ENCODE data around the gene SDK1.

The SDK1 gene

DNA sequence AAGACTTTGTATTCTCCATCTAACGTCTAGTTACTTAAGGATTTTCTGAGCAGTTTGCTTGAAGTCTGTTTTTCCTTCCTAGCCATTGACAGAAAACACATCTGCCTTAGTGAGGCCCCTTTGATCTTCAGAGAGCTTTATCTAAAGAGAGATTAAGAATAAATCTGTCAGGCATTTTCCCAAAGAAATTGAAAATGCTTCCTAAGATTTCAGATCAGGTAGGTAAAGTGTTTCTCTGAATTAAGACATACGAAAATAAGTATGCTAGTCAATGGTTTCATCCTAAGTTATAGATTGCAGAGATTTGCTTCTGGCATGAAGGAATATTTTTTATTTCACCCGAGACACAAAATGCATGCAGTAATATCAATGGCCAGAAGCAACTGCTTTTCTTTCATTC, 168.6 kb downstream of the SDK1 start:
- no peak for DNase-seq

DNA sequence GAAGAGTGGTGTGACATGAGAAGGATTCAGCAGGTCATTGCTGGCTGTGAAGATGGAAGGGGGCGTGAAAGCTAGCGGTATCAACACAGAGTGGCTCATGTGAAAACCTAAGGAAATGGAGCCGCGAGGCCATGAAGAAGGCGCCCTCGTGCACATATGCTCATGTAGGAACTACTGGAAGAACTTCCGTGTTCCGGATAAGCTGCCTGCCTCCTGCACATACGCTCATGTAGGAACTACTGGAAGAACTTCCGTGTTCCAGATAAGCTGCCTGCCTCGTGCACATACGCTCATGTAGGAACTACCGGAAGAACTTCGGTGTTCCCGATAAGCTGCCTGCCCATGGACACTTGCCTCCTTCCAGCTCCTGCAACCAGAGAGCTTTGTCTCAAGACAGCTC, 179.1 kb downstream of the SDK1 start:
- DNase-seq = no peak

DNA sequence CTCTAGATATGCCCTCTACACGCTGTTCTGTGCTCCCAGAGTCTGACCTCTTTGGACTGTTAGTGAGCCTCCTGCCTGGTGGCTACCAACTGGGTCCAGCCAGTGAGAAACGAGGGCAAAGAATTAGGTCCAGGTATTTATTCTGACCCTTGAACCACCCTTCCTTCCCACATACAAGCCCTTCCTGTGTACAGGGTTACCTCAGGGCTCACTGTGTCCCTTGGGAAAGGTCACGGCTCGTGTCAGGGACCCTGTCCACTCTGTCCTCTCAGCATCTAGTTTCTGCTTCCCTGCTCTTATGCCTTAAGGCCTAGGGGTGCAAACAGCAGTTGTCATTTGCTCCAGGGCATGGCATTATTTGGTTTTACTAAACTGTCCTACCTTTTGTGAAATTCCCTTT, 180.4 kb downstream of the SDK1 start:
- DNase-seq = no peak

DNA sequence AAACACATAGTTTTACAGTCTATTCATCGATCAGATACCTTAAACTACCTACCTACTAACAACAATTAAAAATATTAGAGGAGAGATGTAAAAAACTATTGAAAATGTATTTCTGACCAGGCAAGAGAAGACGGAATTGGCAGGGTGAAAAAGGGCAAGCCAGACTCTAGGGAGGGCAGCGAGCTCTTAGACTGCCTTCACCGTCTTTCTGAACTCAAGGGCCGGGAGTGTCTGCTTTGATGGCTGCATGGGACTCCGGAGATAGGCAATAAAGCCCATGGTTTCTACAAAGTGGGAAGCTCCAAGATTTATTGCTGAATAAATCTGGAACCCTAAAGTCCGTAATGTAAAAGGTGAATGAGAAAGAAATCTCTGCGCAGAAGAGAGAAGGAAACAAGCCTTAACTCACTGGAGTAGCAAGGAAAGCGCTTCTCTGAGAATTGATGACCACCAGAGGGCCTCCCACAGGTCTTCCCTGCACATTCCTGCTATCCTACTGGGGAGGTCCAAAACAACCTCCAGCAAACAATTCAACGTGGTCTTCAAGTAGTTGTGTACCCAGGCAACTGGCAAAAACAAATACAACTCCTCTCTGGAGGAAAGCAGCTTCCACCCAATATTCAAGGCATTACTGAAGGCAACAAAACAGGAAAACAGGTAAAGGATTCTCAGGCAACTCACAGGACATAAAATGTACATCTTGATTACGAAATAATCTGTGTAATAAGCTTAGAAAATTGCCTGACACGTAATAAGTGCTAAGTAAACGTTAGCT, 181.3 kb downstream of the SDK1 start:
- peak; percentile 45 for DNase-seq

DNA sequence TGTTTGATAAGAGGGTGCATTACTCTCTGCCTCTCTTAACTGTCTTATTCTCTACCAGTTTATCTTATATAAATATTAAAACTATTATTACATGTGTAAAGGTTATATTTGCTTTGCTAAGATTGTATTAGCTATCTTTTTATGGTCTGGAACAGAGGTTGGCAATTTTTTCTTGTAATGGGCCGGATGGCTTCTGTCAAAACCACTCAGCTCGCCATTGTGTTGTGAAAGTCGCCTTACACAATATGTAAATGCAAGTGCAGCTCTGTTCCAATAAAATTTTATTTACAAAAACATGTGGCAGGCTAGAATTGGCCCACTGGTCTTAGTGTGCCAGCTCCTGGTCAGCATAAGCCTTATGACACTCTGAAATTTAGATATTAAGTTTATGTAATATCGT, 185.8 kb downstream of the SDK1 start:
- DNase-seq = no peak

DNA sequence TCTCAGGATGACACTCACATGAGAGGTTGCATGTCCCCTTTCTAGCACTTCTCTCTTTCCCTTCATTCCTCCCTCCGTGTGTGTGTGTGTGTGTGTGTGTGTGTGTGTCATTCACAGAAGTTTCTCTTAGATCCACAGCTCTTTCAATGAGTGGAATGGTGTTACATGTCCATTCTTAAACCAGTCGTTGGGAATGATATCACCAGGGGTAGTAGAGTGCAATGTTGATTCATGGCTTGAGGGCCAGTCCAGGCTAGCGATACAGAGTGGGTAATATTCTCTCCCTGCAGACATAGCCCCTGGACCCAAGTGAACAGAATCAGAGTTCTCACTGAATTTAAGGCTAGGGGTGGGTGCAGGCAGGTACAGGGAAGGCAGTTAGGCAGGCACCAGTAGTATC, 187.8 kb downstream of the SDK1 start:
- no peak for DNase-seq

DNA sequence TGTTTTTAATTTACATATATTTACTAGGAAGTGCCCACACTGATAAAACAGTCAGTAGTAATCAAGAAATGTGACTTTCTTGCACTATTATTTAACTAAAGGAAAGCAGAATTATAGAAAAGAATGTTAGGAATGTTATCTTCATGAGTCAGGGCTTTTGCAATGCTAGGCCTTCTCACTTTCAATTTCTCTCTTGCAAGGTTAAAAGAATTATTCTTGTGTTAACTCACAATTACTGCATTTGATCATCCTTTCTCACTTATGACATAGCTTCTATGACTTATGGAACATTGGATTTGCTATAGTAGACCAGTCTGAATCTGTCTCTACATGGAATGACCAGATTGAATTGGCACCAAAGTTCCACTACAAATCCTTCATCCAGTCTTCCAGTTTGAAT, 192.4 kb downstream of the SDK1 start:
- no peak for DNase-seq

DNA sequence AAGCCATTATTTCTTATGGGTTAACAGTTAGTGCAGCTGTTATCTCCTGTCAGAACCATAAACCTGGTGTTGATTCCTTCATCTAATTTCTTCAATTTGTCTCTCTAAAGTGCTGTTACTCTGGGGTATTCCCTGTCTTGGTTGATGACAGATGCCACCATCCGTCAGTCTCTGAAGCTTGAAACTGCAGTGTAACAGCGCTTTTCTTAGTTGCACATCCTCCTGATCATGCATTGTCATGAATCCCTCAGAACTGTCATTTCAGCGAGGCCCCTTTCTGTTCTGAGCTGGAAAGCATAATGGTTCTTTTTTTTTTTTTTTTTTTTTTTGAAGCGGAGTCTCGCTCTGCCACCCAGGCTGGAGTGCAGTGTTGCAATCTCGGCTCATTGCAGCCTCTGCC, 193.9 kb downstream of the SDK1 start:
- DNase-seq = no peak

DNA sequence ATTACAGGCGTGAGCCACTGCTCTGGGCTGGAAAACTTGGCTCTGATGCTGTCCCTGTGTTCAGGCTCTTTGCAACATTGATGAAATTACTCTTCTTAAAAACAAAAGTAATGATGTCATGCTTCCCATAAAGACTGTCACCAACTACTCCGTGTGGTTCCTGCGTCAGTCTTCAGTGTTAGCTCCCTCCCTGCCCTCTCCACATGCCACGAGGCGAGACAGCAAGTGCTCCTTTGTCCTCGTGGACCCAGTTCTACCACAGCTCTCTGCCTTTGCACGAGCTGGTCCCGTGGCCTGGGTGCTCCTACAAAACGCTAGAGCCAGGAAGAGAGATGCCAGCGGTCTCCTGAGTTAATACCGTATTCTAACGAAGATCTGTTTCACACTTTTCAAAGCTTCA, 194.5 kb downstream of the SDK1 start:
- DNase-seq = no peak

DNA sequence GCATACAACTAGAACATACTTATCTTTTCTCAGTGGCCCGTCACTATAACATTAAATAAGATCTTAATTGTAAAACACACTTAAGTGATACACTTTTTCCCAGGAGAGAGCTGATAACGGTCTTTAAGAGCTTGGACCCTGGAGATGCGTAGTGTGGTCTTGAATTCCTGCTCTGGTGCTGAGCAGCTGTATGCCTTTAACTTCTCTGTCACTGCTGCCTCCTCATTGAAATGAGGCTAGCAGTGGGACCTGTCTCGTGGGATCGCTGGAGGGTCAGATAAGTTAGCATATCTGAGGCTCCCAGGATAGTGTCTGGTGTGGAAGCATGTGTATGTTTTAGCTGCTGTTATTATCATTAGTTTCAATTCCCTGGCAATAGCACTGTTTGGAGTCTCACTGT, 194.9 kb downstream of the SDK1 start:
- no peak for DNase-seq

DNA sequence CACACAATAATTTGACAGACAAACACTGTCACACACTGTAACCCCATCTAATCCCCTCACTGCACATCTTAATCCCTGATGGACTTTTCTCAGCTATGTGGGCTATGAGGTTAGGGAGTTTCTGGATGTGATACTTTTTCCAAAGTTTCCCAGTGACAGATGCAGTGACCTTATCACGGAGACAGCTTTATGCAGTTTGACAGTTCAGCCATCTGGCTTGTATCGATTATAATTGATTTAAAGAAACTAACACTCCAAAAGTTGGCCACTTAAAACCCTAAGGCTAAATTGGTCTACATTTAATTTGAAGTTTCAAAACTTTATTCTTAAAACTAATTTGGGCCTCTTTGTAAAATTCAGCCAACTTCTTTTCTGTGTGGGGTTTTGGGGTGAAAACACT, 196.7 kb downstream of the SDK1 start:
- DNase-seq = peak; percentile 43

DNA sequence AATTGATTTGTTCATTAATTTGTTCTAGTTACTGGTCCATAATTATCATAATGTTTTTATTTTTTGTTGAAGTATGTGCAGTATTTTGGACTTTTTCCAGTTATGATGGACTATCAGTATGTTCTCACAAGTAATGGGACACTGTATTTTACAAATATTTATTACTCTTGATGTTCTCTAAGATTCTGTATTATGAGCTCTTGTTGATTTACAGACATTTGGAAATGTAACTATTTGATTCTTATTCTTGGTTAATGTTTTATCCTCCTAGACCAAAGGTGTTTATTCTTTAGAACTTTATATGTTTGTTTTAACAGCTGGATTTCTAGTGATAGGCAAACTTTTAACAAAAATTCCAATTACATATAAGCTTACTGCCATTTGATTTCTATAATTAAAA, 200.6 kb downstream of the SDK1 start:
- DNase-seq = no peak

DNA sequence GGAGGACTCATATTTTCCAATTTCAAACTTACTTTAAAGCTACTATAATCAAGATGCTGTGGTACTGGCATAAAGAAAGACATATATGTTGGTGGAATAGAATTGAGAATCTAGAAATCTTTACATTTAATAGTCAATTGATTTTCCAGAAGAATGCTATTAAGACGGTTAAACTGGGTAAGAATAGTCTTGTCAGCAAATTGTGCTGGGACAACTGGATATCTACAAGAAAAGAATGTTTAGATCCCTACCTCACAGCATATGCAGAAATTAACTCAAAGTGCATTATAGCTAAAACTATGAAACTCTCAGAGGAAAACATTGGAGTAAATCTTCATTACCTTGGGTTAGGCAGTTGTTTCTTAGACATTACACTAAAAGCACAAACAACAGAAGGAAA, 203.3 kb downstream of the SDK1 start:
- DNase-seq = no peak

DNA sequence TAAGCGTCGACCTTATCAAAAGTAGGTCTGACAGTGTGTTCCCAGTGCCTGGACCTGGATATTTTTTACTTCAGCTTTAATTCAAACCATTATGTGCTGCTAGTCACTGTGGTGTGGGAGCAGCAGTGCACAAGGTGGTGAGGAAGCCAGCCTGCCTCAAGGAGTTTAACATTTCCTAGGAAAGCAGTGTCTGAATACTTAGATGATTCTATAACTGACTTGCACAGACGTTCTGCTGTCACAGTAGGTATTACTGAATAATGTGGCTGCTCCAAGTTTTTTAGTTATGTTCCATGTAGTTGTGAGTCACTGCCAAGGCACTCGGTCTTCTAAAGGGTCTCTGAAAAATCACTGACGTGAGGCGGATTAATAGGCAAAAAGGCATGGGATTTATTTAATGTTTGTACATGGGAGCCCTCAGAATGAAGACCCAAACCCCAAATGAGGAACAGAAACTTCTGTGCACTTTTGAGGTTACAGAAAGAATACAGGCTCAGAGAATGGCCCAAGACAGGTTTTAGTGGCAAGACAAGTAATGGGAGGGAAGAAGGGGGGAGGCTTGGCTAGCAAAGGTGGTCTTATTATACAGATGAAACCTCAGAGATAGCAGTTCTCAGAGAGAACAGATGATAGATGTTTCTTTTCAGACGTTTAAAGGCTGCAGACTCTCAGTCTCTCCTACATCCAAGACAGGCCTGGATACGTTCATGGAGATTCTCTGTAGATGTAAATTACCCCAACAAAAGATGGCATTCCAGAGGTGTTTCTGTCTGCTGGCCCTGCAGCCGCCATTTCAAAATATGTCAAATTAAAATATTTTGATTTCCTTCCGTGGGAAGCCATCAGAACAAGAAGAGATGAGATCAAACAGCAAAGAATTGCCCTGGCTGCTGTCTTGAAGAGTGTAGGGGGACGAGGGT, 209.3 kb downstream of the SDK1 start:
- no peak for DNase-seq

DNA sequence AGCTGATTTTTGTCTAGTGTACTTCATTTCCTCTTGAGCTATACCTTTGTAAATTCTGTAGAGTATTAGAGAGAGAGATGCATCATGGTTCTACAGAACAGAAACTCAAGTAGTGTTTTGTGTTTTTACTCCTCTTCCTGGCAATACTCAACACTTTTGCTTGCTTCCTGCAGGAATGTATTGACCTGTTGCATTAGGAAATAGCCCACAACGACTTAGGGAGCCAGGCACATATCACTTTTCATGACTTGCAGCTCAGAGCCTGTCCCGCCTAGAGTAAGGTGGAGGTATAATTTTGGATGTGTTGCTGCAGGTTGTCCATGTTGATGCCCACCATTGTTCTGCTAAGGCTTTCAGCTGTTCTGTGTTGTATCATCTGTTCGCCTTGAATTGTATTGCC, 216.3 kb downstream of the SDK1 start:
- DNase-seq = no peak

DNA sequence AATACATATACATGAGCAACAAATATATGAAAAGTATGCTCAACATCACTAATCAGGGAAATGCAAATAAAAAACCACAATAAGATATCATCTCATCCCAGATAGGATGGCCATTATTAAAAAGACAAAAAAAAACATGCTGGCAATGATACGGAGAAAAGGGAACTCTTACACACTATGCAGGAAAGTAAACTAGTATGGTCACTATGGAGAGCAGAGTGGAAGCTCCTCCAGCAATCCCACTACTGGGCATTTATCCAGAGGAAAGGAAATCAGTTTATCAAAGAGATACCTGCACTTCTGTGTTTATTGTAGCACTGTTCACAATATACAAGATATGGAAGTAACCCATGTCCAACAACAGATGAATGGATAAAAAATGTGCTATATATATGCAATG, 217.5 kb downstream of the SDK1 start:
- DNase-seq = no peak

DNA sequence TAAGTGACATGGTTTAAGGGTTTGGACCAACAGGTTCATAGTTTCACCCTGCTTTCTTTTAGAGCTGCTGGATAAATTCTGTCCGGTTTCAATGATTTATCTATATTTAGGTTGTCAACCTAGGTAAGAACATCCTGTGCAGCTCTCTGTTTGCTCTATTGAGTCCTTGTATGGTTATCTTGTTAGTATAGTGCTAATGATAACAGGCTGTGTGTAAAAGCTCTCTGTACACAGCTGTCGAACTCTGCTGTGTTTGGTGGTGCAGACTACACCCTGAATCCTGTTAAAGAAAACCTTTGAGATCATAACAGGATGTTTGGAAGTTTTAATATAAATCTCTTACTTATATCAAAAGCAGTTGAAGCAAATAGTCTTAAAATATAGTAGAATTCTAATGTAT, 219.2 kb downstream of the SDK1 start:
- DNase-seq = peak; percentile 36

DNA sequence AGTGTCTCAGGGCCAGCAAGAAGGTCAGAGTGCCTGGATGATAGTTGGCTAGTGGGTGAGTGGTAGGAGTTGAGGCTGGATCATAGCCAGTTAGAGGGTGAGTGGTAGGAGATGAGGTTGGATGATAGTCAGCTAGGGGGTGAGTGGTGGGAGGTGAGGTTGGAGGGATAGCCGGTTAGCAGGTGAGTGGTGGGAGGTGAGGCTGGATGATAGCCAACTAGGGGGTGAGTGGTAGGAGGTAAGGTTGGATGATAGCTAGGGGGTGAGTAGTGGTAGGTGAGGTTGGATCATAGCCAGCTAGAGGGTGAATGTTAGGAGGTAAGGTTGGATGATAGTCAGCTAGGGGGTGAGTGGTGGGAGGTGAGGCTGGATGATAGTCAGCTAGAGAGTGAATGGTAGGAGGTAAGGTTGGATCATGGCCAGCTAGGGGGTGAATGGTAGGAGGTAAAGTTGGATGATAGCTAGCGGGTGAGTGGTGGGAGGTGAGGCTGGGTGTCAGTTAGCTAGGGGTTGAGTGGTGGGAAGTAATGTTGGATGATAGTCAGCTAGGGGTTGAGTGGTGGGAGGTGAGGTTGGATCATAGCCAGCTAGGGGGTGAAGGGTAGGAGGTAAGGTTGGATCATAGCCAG, 226.6 kb downstream of the SDK1 start:
- no peak for DNase-seq

DNA sequence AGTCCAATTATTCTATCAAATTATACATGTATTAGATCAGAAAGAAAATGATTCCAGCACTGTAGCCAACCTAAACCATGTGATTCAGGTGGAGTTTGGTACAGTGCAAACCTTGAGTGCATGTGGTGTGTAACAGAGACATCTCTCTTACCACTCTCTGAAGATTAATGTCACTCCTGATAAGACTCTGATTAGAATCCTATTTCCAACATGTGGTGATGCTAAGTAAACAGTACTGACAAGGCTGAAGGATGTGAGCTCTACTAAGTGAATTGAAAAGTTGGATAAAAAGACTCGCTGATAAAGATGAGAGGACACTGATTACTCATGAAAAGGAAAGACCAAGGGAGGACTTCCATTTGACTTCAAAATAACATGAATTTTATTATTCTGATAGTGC, 232.0 kb downstream of the SDK1 start:
- peak; percentile 64 for DNase-seq

DNA sequence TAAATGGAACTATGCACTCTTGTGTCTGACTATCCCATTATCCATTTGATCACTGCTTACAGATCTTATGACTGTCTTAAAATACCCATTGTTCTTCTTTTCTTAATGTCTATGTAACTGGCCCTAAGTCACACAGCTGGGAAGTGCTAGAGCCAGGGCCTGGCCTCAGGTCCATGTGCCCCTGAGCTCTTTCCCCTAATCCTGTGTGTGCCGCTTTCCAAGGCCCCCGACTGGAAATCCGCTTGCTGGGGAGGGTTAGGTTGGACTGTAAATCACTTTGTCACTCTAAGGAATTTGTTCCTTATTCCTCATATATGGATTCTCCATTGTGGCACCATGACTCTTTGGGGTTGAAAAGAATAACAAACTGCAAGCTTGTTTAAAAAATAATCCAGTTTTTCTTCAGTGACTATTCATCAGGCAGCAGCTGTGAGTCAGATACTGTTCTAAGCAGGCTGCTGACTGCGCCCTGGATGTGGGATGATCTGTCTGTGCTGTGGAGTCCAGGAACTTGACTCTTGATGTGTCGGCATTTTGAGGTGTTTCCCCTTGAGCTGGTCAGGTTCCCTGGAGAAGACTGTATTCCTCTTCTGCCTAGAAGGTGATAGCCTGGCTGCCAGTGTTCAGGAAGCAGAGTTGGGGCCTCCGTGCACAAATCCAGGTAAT, 236.3 kb downstream of the SDK1 start:
- DNase-seq = peak; percentile 79

DNA sequence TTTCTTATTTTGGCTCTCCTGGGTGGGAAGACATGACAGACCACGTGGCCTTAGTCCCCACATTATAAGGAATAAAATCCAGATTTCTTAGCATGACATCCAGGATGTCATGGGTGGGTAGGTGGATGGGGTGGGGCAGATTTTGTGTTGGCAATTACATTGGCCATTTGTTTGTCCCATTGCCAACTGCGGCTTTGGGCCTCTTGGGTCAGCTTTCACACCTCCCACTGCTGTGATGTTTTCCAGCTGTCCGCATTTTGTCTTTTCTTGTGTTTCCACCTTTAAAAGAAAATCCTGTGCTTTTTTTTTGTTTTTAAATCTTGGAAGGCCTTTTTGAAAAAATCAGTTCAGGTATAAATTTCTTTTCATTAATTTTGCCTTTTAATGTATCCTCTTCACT, 237.0 kb downstream of the SDK1 start:
- no peak for DNase-seq

DNA sequence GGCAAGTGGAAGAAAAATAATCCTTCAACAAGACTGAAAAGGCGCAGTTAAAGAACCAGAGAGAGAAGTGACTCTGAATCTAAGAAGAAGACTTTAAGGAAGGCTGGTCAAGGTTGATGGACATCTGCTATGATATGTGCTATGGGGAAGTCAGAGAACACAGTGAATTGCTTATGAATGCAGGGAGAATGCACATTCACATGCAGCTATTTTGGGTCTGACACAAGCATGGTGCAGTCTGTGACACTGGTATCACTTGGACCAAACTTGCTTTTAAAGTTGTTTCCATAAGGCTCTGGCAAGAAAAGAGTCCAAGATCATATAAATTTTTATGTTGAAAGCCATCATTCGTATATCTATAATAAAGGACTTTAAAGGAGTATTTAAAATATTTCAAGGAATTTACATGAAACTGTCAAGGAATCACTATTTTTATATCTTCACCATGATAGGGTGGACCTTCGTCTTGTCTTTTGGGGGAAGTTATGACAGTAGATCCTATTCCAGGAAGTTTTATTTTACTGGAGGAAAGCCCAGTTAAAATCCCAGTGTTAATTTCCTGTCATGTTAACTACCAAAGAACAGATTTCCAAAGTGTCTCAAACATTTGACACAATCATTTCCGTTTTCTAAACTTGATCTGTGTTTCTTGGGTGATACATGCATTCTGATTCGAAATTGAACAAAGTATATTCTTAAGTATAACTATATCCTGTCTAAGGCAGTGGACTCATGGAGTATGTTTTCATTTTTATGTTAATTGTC, 239.6 kb downstream of the SDK1 start:
- DNase-seq = no peak

DNA sequence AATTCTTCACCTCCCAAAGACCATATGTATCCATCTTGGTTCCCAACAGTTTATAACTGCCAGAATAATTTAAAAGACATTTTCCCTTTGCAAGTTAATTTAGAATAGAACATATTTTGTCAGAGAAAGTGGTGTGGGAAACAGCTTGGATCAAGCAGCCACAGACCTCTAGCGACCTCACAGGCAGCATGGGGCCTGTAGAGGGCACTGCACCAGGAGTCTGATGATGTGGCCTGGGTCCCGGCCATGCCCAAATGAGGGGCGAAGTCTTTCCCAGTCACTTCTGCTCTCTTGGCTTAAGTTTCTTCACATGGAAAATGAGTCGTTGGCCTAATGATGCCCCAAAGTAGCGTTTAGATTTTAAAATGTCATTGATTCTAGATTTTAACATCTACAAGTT, 243.2 kb downstream of the SDK1 start:
- DNase-seq = peak; percentile 4
